Endothelial cell of umbilical vein (primary cell): ENCODE data around the gene LECT2. TPM values are rescaled to one million over a fixed set of nuclear protein-coding genes. Genes with fewer than 3 reads are reported as not detected.

Experiments used
- BruUV-seq: library from RNA; stranded (reverse); fragments of 400-500 nt; replicated peaks from 2 replicates; lab custom pipeline; 2021; lab: Mats Ljungman, UMichigan
- CTCF ChIA-PET: fragments of 300-600, 350-600 bp; sonication (Branson Sonifier 250); formaldehyde crosslinking; loops from one replicate; lab custom pipeline; 2021; ENCODE audit warnings: antibody characterized with exemption, inconsistent platforms; lab: Charles Lee
- POLR2A ChIA-PET: fragments of 300-600, 350-600 bp; sonication (Branson Sonifier 250); formaldehyde crosslinking; loops from one replicate; lab custom pipeline; 2021; ENCODE audit warnings: antibody characterized with exemption, inconsistent platforms; lab: Charles Lee
- DNase-seq: peaks from one replicate; pipeline ENCODE4 v3.0.0-alpha.2; 2011; ENCODE audit warnings: low read depth, low spot score
- FAIRE-seq: peaks from 2 replicates; lab custom pipeline; 2011; peaks lifted over from hg19 to GRCh38; lab: Jason Lieb, UNC
- H2AFZ ChIP-seq: 2 replicates; pipeline ENCODE4 v1.6.0; 2012; ENCODE audit warnings: low read depth, low read length, control low read depth, inconsistent platforms
- H3K27ac ChIP-seq: 2 replicates; pipeline ENCODE4 v1.5.1; 2011; ENCODE audit warnings: low read depth, mild to moderate bottlenecking, control low read depth, low read length, moderate library complexity; ENCODE audit not compliant: insufficient read depth
- H3K27me3 ChIP-seq, 2 experiments: 2 replicates each; pipeline versions ENCODE4 v1.6.0 to v1.6.1; 2011; ENCODE audit warnings: low read length in 2 of 2, mixed read lengths in 1 of 2; ENCODE audit not compliant: control insufficient read depth in 2 of 2, insufficient read depth in 2 of 2
- H3K36me3 ChIP-seq, 2 experiments: 2 replicates in 1 of 2; 3 replicates in 1 of 2; pipeline ENCODE4 v1.5.1; 2011; ENCODE audit warnings: low read length in 2 of 2, mild to moderate bottlenecking in 1 of 2, moderate library complexity in 1 of 2; ENCODE audit not compliant: control insufficient read depth in 2 of 2, insufficient read depth in 2 of 2; ENCODE audit errors: extremely low read depth in 1 of 2
- H3K4me1 ChIP-seq: 3 replicates; pipeline ENCODE4 v1.5.1; 2011; ENCODE audit warnings: mild to moderate bottlenecking, low read length; ENCODE audit not compliant: control insufficient read depth, insufficient read depth; ENCODE audit errors: extremely low read depth
- H3K4me2 ChIP-seq: 2 replicates; pipeline ENCODE4 v1.6.1; 2011; ENCODE audit warnings: low read length, control low read depth, mixed read lengths; ENCODE audit not compliant: insufficient read depth
- H3K4me3 ChIP-seq, 3 experiments: fragments of 200-600 bp in 1 of 3; sonication (generic), shearing (Covaris generic) in 1 of 3; replicated peaks in 1 of 3; 2 replicates each; pipeline ENCODE4 v1.5.1; 2011 to 2016; ENCODE audit warnings: control low read depth in 3 of 3, low read length in 3 of 3, mild to moderate bottlenecking in 2 of 3, inconsistent platforms in 1 of 3, low read depth in 1 of 3, moderate library complexity in 1 of 3; ENCODE audit not compliant: insufficient read depth in 1 of 3
- H3K79me2 ChIP-seq: 2 replicates; pipeline ENCODE4 v1.6.0; 2012; ENCODE audit warnings: low read length, inconsistent platforms; ENCODE audit not compliant: control insufficient read depth, insufficient read depth
- H3K9ac ChIP-seq: replicated peaks from 2 replicates; pipeline ENCODE3; 2011; ENCODE audit warnings: low read length, control low read depth; ENCODE audit not compliant: insufficient read depth; ENCODE audit errors: extremely low read depth
- H3K9me1 ChIP-seq: replicated peaks from 3 replicates; pipeline ENCODE4 v1.6.0; 2011; ENCODE audit warnings: mild to moderate bottlenecking, low read length; ENCODE audit not compliant: control insufficient read depth, insufficient read depth; ENCODE audit errors: extremely low read depth
- H3K9me3 ChIP-seq: replicated peaks from 2 replicates; pipeline ENCODE4 v1.5.1; 2012; ENCODE audit warnings: low read length, inconsistent platforms; ENCODE audit not compliant: control insufficient read depth, insufficient read depth
- H4K20me1 ChIP-seq: replicated peaks from 2 replicates; pipeline ENCODE3; 2011; ENCODE audit warnings: mild to moderate bottlenecking, low read length; ENCODE audit not compliant: control insufficient read depth, insufficient read depth; ENCODE audit errors: extremely low read depth
- EZH2 ChIP-seq: IDR thresholded peaks from 2 replicates; pipeline ENCODE4 v1.6.1; 2012; ENCODE audit warnings: borderline replicate concordance, low read depth, mild to moderate bottlenecking, moderate library complexity, low read length, inconsistent platforms; ENCODE audit not compliant: severe bottlenecking
- FOS ChIP-seq: IDR thresholded peaks from 2 replicates; pipeline ENCODE4 v1.6.1; 2011; ENCODE audit warnings: mild to moderate bottlenecking, low read length, moderate library complexity, borderline replicate concordance; ENCODE audit not compliant: insufficient read depth
- GATA2 ChIP-seq: IDR thresholded peaks from 2 replicates; pipeline ENCODE4 v1.7.0; 2011; ENCODE audit warnings: low read depth, mild to moderate bottlenecking, moderate library complexity, mixed read lengths, low read length; ENCODE audit not compliant: insufficient read length, insufficient read depth
- JUN ChIP-seq: IDR thresholded peaks from 2 replicates; pipeline ENCODE4 v1.6.1; 2011; ENCODE audit warnings: borderline replicate concordance, low read depth; ENCODE audit not compliant: insufficient read length, insufficient read depth
- MAX ChIP-seq: IDR thresholded peaks from 2 replicates; pipeline ENCODE4 v1.6.1; 2011; ENCODE audit not compliant: insufficient read depth, insufficient read length
- MYC ChIP-seq: IDR thresholded peaks from one replicate; pipeline ENCODE4 v1.6.1; 2011; ENCODE audit warnings: mild to moderate bottlenecking, low read depth, low read length
- POLR2A ChIP-seq: IDR thresholded peaks from 2 replicates; pipeline ENCODE4 v1.6.1; 2012; ENCODE audit warnings: low read depth, mild to moderate bottlenecking, control low read depth, low read length
- POLR2AphosphoS5 ChIP-seq: IDR thresholded peaks from 2 replicates; pipeline ENCODE4 v1.6.1; 2012; ENCODE audit warnings: low read depth, mild to moderate bottlenecking, control low read depth, low read length, moderate library complexity; ENCODE audit not compliant: insufficient read depth
- dilution Hi-C: fragments of 300-500 bp; cut with MboI; formaldehyde crosslinking; loops from one replicate; pipeline ENCODE4 v1.15.0; 2019; ENCODE audit warnings: low sequenced_read_pairs; ENCODE audit not compliant: extremely low pct_ligation_motif_present
- intact Hi-C: fragments of 100-400 bp; cut with micrococcal nuclease; formaldehyde crosslinking; loops from one replicate; pipeline ENCODE4 v1.10.0; 2022
- polyA plus RNA-seq, 4 experiments: library from polyadenylated mRNA; depleted of rRNA in 3 of 4; stranded (reverse) in 3 of 4; unstranded in 1 of 4; fragments of >200 nt; gene quantifications; 2 replicates each; pipeline versions ENCODE4 v1.2.1 to v1.2.3, GENCODE V29; 2011 to 2012; ENCODE audit warnings: missing spikeins in 1 of 4
- total RNA-seq: library from RNA; stranded (reverse); gene quantifications from 2 replicates; pipeline ENCODE4 v1.2.3, GENCODE V29; 2021
- TF ChIP-seq, protein P1 (sequence below), 2 donors: IDR thresholded peaks; 1 replicate in 1 of 2; 2 replicates in 1 of 2; pipeline ENCODE4 v1.5.1; 2011; ENCODE audit warnings: low read length in 2 of 2, mild to moderate bottlenecking in 2 of 2, moderate library complexity in 2 of 2, control low read depth in 1 of 2, inconsistent platforms in 1 of 2, low read depth in 1 of 2; ENCODE audit not compliant: insufficient read depth in 1 of 2; ENCODE audit errors: extremely low read depth in 1 of 2

The LECT2 gene
- total and polyA plus RNA-seq, 2 donors (not counting 3 experiments of a cell fraction or from before 2014, with no cell fraction given), result not detected

DNA sequence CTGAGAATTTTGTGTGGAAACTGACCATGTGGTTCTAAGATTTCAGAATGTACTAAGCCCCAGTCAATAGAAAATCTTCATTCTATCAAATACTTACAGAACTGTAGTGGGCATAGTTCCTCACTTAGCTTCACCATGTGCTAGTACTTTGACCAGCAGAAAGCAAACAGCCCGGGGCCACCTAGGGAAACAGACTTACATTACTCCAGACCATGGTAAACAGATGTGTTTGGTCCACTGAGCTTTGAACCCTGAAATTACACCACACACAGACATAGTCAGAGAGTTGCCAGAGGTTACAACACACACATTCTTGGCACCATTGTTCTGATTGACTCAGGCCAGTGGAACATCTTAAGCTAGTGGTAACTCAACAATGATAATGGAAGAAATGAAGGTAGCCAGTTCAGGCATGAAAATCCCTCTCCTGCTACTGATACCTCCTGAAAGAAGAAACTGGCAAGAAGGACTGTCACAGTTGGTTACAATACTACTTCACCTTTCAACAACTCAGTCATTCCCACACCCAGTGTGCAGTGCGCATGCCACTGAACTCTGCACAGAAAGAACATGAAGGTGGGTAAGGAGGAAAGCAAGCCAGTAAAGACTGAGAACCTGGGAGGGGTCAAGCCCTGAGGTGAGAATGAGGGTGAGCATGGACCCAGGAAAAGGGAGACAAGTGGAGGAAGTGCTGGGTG, 18.7 kb upstream of the LECT2 start:
- Histone ChIP-seq H3K4me2 (no peak overlapping the region), H4K20me1 (no peaks in the 10 kb centered on the region), H3K9me3 (no peaks in the 10 kb centered on the region), H2AFZ (no peak overlapping the region), H3K79me2 (no peaks in the 10 kb centered on the region), H3K9ac (no peak overlapping the region), H3K27ac (no peak overlapping the region), H3K9me1 (no peaks in the 10 kb centered on the region), H3K4me1 (no peaks in the 10 kb centered on the region), H3K4me3 (no peak overlapping the region), H3K27me3 (peaks cover 22 to 30% of the 10 kb centered on the region in 2 experiments), H3K36me3 (no peaks in the 10 kb centered on the region)
- FAIRE-seq (no peak), DNase-seq (no peak)
- ChIA-PET POLR2A (no interaction called here), CTCF (interaction anchor here (3.8 kb wide), 1 partner anchor 28 kb away, joined by 17 read pairs; no protein-coding TSS in a partner anchor)
- BruUV-seq, result no TSS peak
- intact Hi-C loops (no loop called here), dilution Hi-C loops (no loop called here)
- no peak for TF ChIP-seq MYC
- TF ChIP-seq EZH2, result no peak
- TF ChIP-seq FOS, result no peak
- TF ChIP-seq, protein P1, sequence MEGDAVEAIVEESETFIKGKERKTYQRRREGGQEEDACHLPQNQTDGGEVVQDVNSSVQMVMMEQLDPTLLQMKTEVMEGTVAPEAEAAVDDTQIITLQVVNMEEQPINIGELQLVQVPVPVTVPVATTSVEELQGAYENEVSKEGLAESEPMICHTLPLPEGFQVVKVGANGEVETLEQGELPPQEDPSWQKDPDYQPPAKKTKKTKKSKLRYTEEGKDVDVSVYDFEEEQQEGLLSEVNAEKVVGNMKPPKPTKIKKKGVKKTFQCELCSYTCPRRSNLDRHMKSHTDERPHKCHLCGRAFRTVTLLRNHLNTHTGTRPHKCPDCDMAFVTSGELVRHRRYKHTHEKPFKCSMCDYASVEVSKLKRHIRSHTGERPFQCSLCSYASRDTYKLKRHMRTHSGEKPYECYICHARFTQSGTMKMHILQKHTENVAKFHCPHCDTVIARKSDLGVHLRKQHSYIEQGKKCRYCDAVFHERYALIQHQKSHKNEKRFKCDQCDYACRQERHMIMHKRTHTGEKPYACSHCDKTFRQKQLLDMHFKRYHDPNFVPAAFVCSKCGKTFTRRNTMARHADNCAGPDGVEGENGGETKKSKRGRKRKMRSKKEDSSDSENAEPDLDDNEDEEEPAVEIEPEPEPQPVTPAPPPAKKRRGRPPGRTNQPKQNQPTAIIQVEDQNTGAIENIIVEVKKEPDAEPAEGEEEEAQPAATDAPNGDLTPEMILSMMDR (IDR thresholded peaks at IDR 0.05; ENCODE audit: extremely low read depth in 1 of 2, insufficient read depth in 1 of 2, low read depth in 1 of 2, low read length in 2 of 2), result no peak
- no peak for TF ChIP-seq GATA2
- TF ChIP-seq POLR2A, result no peak
- TF ChIP-seq POLR2AphosphoS5, result no peak
- TF ChIP-seq JUN, result no peak
- TF ChIP-seq MAX, result no peak
